GM21526 (cell line): ENCODE data around the gene MAX.
A peak's percentile ranks its signal among the peaks of the same experiment; 100 is the strongest.

Experiments
- ATAC-seq: cut with Tn5 transposase; IDR thresholded peaks from one replicate; pipeline ENCODE4 v1.9.1; 2021; ENCODE audit warnings: moderate library complexity; ENCODE audit not compliant: unreplicated experiment, low FRiP score

MAX gene, protein sequence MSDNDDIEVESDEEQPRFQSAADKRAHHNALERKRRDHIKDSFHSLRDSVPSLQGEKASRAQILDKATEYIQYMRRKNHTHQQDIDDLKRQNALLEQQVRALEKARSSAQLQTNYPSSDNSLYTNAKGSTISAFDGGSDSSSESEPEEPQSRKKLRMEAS

GRCh38 chr14:65102441-65103149 lies at the start of gene MAX:
MAX (minus strand) TSS chr14:65102517; CDS start chr14:65102339, 178 bp downstream.
- peak; percentile 82 for ATAC-seq

DNA sequence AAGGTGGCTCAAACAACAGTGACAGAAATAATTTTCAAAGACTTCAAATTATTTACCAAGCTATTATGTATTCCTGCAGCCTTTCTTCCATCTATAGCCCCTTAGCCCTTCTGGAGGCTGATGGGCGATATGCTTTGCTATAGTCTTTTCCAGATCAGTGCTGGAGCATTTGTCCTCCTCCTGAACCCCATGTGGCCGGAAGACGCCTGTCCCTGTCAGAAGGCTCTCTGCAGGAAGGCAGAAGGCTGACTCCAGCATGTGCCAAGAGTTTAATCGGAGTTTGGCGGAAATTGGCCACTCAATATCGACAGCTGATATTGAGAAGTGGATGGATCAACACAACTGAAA lies 49.3 kb upstream of the MAX start:
- ATAC-seq, result no peak

GRCh38 chr14:65150898-65151608 lies 48.7 kb upstream of the MAX start:
- ATAC-seq, result no peak

GRCh38 chr14:65149116-65149515 lies 46.8 kb upstream of the MAX start:
- no peak for ATAC-seq

- no peak for ATAC-seq
Observed at GRCh38 chr14:65144170-65144569, 41.9 kb upstream of the MAX start.

- ATAC-seq, result no peak
Observed at GRCh38 chr14:65142914-65143625, 40.8 kb upstream of the MAX start.

DNA sequence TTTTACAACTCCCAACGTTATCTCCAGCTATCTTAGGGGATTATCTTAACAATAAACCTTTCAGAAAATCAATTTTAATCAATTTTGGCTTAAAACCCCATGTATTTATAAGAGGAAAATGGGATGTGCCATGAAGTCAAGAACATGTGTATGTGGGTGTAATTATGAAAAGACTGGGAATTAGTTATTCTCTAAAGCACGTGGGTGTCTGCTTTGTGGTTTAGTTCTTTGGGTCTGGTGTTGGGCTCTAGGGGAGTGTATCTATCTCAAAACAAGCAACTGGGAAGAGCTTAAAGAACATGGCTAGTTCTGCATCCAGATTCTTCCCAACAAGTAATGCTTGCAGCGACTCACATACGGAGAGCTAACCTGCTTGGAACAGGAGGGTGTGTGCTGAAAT lies 40.1 kb upstream of the MAX start:
- no peak for ATAC-seq

GRCh38 chr14:65141523-65141922 lies 39.2 kb upstream of the MAX start:
- no peak for ATAC-seq

DNA sequence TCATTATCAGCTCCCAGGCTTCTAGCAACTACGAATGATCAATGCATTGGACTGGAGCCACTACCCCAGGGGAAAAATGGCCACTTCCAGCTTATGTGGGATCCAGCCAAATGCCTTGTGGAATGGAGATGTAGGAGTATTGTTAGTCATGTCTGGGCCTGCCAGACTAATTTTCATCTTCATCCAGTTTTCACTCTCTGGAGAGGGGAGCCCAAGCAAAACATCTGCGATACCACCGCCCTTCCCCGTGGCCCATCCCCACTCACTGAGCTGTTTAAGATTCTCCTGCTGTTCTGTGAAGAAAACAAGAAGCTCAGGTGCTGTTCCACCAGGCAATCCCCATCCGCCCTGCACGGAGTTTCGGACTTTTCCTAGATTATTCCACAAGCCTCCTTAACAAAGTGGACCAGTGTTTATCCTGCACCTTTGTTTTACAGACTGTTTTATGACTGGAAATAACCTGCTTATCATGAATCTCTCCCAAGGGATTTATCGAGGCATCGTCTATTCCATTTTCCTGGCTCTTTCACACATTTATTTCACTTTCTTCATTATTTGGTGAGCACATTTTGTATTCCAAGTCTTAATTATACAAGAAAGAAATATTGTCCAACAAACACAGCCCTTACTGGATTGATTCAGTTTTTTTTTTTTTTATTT lies 35.5 kb upstream of the MAX start:
- no peak for ATAC-seq

DNA sequence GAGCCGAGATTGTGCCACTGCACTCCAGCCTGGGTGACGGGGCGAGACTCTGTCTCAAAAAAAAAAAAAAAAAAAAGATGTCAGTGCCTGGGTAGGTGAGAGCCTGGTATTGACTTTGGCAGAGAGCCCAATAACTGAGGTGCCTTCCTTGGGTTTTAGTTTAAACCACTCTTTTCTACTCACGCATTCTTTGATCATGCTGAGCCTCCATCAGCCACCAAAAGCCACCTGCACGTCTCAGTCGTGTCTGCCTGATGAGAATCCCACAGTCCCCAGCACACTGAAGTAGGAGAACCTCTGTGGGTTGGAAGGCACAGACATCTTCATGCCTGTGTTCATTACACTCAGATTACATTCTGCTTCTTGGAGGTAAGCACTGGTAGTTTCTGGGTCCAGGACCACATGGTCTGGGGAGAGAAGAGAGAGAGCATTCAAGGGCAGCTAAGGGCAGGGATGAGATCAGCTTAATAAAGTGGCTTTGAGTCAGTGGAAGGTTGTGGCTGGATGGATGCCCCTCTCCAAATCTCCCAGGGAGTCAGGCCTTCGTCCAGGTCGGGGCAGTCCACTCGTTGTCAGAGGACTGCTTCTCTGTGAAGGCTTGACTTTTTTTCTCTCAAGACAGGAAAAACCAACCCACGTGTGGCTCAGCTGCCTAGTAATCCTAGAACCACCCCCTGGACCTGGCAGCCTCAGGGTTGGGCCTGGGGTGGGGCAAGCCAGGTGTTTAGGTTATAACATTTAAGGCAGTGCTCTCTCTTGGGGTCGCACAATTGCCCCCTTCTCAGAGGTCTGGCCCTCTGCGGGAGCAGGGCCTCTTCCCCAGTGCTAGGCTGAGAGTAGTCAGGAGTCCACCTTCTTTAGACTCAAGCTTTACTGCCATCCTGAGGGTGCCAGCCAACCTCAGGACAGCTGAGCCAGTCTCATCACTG lies 32.6 kb upstream of the MAX start:
- ATAC-seq, result no peak

- no peak for ATAC-seq
Observed at GRCh38 chr14:65132855-65133254, 30.5 kb upstream of the MAX start.

- no peak for ATAC-seq
Observed at GRCh38 chr14:65131301-65131701, 29.0 kb upstream of the MAX start.

DNA sequence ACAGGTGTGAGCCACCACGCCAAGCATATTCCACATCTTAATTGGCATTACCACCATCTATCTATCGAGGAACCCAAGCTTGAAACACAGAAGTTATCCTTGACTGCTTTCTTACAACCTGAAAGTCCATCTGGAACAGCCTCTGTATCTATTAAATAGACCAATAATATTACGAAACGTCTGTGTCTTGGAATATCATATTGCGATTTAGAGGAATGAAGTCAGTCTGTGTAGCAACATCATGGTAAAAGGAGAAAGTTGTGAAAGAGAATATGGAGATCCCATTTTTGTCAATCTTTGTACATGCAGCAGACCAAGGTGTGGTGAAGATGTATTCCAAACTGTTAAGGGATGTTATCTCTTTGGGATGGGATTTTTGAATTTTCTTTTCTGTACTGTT lies 25.8 kb upstream of the MAX start:
- no peak for ATAC-seq

DNA sequence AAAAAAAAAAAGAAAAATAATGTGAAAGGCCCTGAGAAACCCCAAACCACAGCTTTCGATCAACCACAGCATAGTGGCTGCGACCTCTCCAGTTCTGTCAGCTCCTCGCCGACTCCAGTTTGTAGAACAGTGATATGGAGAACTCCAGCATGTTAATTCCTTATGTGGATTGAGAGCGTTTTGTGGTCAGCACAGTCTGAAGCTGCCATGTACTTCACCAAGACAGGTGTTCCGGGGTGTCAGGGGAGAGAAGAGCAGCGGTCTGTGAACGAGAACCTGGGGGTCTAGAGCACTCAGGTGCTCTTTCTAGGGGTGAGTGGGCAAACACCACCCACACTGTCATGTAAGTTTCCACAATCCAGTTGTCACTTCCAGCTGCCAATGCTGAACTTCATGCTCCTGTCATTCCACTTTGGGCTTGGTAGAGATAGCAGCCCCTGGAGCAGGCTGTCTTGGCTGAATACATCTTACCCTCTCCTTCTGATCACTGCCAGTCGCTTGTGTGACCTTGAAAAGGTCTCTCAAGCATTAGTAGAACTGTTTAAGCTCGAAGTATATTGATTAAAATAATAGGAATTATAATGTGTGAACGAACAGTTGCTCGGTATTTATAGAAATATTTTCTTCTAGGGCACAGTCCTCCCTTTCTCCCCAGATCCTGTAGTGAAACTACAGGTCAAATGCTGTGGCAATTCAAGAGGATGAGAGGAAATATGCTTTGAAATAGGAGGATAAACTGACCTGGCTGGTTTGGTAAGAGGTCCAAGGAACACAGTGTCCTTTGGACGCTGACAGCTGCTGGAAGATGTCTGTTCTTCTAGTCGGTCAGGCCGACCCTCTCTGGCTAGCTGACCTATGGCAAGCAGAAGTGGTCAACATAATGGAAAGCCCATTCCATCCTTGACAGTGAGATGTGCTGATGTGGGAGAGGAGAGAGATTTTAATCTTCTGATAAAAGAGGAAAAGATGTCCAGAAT lies 15.7 kb upstream of the MAX start:
- no peak for ATAC-seq

- no peak for ATAC-seq
Observed at GRCh38 chr14:65115615-65116014, 13.3 kb upstream of the MAX start.

GRCh38 chr14:65110525-65110924 lies 8.2 kb upstream of the MAX start:
- ATAC-seq, result no peak

DNA sequence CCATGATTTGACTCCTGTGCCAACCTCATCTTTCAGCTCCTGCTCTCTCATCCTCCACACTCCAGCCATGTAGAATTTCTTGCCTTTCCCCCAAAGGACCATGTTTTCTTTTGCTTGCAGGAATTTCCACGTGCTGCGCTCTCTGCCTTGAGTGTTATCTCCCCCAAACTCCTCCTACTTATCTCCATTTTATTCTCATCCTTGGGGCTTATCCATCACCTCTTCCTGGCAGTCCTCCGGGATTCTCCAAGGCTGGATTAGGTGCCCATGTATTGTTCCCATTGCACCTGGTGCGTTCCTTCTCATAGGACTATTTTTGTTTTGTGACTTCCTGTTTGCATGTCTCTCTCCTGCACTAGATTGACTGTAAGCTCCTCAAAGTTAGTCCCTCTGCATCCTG lies 7.0 kb upstream of the MAX start:
- ATAC-seq, result no peak

DNA sequence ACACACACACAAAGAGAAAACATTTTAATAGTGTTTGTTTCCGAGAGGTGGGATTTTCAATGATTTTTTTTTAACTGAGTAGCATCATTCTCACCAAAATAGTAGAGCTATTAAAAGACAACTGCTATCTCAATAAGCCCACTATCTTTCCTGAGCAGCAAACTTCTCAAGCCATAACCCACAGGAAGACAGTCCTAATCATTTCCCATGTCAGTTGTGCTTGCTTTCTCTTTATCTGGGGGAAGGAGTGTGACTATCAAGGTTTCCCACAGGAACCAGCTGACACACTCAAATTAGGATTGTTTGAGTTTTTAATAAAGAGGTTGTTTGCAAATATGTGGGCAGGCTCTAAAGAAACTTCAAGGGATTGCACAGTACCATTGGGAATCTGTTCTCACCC lies 4.9 kb upstream of the MAX start:
- no peak for ATAC-seq

DNA sequence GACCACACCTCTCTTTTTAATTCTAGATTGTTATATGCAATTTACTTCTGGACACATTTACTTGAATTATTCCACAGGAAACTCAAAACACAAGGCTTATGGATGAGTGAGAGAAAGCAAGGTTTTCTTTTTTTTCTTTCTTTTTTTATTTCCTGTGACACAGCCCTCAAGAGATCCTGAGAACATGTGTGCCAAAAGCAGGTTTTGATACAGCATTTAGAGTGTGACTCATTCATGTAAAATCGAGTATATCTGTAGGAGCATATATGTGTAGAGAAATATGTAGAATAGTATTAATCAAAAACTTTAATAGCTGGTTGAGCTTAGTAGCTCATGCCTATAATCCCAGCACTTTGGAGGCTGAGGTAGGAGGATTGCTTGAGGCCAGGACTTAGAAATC lies 4.4 kb upstream of the MAX start:
- no peak for ATAC-seq
